ENCODE results near the gene FUBP3. TPM values are rescaled to one million over a fixed set of nuclear protein-coding genes. Genes with fewer than 3 reads are reported as not detected.

The FUBP3 gene
- polyA plus RNA-seq, 3 donors, result 9.5 to 17.3 (median 16.3) TPM

DNA sequence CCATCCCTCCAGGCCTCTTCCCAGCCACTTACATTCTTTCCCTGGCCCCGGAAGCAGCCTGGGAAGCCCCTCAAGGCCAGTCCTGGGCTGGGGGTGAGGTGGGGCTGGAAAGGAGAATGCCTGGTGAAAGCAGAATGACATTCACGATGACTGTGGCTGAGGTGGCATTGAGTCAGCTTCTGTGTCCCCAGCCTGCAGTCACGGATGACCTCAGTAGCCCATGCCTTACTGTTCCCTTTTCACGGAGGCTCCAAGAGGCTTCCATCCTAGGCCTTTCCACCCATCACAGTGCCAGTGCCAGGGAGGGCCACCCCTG, 87.7 kb downstream of the FUBP3 start:
- Mint-ChIP-seq H3K36me3 (peaks cover 2 to 4% of the 10 kb centered on the region in 2 donors), H3K27me3 (ENCODE audit: low read depth in 3 of 3) (peaks cover 66 to 84% (median 79%) of the 10 kb centered on the region in 3 donors), H3K27ac (no peak overlapping the region), H3K4me3 (peak overlapping the region; percentile 48 to 72), H3K4me1 (peaks cover 7% of the 10 kb centered on the region), H3K9me3 (peaks cover 0 to 18% (median 0%) of the 10 kb centered on the region in 7 donors)
- TF ChIP-seq, protein P1, sequence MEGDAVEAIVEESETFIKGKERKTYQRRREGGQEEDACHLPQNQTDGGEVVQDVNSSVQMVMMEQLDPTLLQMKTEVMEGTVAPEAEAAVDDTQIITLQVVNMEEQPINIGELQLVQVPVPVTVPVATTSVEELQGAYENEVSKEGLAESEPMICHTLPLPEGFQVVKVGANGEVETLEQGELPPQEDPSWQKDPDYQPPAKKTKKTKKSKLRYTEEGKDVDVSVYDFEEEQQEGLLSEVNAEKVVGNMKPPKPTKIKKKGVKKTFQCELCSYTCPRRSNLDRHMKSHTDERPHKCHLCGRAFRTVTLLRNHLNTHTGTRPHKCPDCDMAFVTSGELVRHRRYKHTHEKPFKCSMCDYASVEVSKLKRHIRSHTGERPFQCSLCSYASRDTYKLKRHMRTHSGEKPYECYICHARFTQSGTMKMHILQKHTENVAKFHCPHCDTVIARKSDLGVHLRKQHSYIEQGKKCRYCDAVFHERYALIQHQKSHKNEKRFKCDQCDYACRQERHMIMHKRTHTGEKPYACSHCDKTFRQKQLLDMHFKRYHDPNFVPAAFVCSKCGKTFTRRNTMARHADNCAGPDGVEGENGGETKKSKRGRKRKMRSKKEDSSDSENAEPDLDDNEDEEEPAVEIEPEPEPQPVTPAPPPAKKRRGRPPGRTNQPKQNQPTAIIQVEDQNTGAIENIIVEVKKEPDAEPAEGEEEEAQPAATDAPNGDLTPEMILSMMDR (IDR thresholded peaks at IDR 0.05), result no peak
- Histone ChIP-seq H3K9me3 (replicated peaks in 1 of 2; ENCODE audit: control insufficient read depth in 1 of 2, insufficient read depth in 1 of 2, low read length in 2 of 2) (peaks cover 0 to 14% of the 10 kb centered on the region in 2 donors), H3K36me3 (replicated peaks in 1 of 2; ENCODE audit: control insufficient read depth in 1 of 2, insufficient read depth in 2 of 2, low read length in 2 of 2) (no peaks in the 10 kb centered on the region), H3K4me3 (replicated peaks in 1 of 3; ENCODE audit: low read depth in 2 of 3, low read length in 3 of 3) (no peak overlapping the region), H2AFZ (ENCODE audit: insufficient read depth, low read depth, low read length, poor library complexity, severe bottlenecking) (no peak overlapping the region), H3K79me2 (ENCODE audit: insufficient read depth, low read length) (no peaks in the 10 kb centered on the region), H4K20me1 (ENCODE audit: insufficient read depth, low read length) (no peaks in the 10 kb centered on the region), H3K27ac (ENCODE audit: low read depth in 1 of 2, low read length in 2 of 2) (no peak overlapping the region), H3K4me1 (ENCODE audit: control insufficient read depth in 1 of 2, insufficient read depth in 2 of 2, low read length in 2 of 2) (no peaks in the 10 kb centered on the region), H3K4me2 (replicated peaks; ENCODE audit: extremely low read depth, low read length, poor library complexity, severe bottlenecking) (no peak overlapping the region), H3K9ac (ENCODE audit: insufficient read depth, low read length, poor library complexity, severe bottlenecking) (no peak overlapping the region), H3K27me3 (ENCODE audit: control insufficient read depth in 2 of 2, insufficient read depth in 2 of 2, low read length in 2 of 2) (peaks cover 46 to 65% of the 10 kb centered on the region in 2 donors)
- WGBS (ENCODE audit: insufficient coverage), result 31% methylated on average over 1 of the region's 4 CpGs
- intact Hi-C loops (cut with micrococcal nuclease), result no loop called here
- DNase-seq, result no peak

GRCh38 chr9:130668196-130668595, 88.8 kb downstream of the FUBP3 start:
- H3K4me3 Mint-ChIP-seq, result peak overlapping the region in 1 of 2 donors; percentile 61
- H3K79me2 ChIP-seq (ENCODE audit: insufficient read depth, low read length), result no peaks in the 10 kb centered on the region
- no peak for DNase-seq
- no peak overlapping the region for H3K4me2 ChIP-seq (replicated peaks; ENCODE audit: extremely low read depth, low read length, poor library complexity, severe bottlenecking)
- H3K9ac ChIP-seq (ENCODE audit: insufficient read depth, low read length, poor library complexity, severe bottlenecking), result no peak overlapping the region
- H3K36me3 Mint-ChIP-seq, result peaks cover 2 to 4% of the 10 kb centered on the region in 2 donors
- no peaks in the 10 kb centered on the region for H4K20me1 ChIP-seq (ENCODE audit: insufficient read depth, low read length)
- TF ChIP-seq, protein P1 (IDR thresholded peaks at IDR 0.05), result no peak
- peaks cover 0 to 7% of the 10 kb centered on the region in 2 donors for H3K9me3 ChIP-seq (replicated peaks in 1 of 2; ENCODE audit: control insufficient read depth in 1 of 2, insufficient read depth in 1 of 2, low read length in 2 of 2)
- H3K27me3 Mint-ChIP-seq (ENCODE audit: low read depth in 3 of 3), result peaks cover 60 to 77% (median 68%) of the 10 kb centered on the region in 3 donors
- no peak overlapping the region for H3K27ac ChIP-seq (ENCODE audit: low read depth in 1 of 2, low read length in 2 of 2)
- H2AFZ ChIP-seq (ENCODE audit: insufficient read depth, low read depth, low read length, poor library complexity, severe bottlenecking), result no peak overlapping the region
- no peak overlapping the region for H3K4me3 ChIP-seq (replicated peaks in 1 of 3; ENCODE audit: low read depth in 2 of 3, low read length in 3 of 3)
- no peaks in the 10 kb centered on the region for H3K36me3 ChIP-seq (replicated peaks in 1 of 2; ENCODE audit: control insufficient read depth in 1 of 2, insufficient read depth in 2 of 2, low read length in 2 of 2)
- intact Hi-C loops (cut with micrococcal nuclease), result no loop called here
- peak overlapping the region in 1 of 7 donors; percentile 43 for H3K27ac Mint-ChIP-seq
- peaks cover 6% of the 10 kb centered on the region for H3K4me1 Mint-ChIP-seq
- WGBS (ENCODE audit: insufficient coverage), result 93% methylated on average over 13 of the region's 13 CpGs
- peaks cover 0 to 13% (median 0%) of the 10 kb centered on the region in 7 donors for H3K9me3 Mint-ChIP-seq
- H3K27me3 ChIP-seq (ENCODE audit: control insufficient read depth in 2 of 2, insufficient read depth in 2 of 2, low read length in 2 of 2), result peaks cover 38 to 54% of the 10 kb centered on the region in 2 donors
- H3K4me1 ChIP-seq (ENCODE audit: control insufficient read depth in 1 of 2, insufficient read depth in 2 of 2, low read length in 2 of 2), result no peaks in the 10 kb centered on the region
